Measurements from ENCODE around the gene PTGR1.

DNA sequence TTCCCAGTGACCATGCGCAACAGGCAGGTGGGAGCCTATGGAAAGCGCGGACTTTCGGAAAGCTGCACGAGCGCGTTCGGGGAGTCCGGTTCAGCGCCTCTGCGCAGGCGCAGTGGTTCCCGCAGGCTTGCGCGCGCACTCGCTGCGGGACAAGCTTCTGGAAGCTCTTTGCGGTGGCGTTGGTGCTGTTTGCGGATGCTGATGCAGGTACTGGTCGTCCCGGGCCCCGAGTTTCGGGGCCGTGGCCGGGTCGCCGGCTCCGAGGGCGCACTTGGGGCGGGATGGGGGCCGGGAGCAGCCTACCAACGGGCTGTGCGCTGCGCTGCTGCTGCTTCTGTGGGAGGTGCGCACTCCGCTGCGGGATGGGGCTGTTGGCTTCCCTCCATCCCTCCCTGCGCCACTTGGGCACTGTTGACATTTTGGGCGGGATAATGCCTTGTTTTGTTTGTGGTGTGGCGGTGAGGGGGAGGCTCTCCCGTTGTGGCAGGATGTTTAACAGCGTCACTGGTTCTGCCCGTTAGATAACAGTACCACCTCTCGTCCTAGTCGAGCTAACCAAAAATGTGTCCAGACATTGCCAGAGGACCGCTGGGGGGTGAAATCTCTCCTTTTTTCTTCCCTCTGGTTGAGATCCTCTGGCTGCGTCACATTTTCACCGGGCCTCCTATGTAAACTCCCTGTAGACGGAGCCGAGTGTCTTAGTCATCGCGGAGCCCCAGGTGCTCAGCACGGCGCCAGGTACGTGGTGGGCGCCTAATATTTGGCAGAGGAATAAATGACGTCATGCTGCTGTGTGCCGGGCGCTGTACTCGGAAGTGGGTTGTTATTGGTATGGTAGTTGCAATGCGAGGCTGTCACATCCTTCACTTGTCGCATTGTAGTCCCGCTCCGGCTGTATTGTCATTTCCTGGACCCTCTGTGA is 74.1 kb downstream of the PTGR1 start, which contains the start of gene ZNF483:
- TF ChIP-seq, protein P1, sequence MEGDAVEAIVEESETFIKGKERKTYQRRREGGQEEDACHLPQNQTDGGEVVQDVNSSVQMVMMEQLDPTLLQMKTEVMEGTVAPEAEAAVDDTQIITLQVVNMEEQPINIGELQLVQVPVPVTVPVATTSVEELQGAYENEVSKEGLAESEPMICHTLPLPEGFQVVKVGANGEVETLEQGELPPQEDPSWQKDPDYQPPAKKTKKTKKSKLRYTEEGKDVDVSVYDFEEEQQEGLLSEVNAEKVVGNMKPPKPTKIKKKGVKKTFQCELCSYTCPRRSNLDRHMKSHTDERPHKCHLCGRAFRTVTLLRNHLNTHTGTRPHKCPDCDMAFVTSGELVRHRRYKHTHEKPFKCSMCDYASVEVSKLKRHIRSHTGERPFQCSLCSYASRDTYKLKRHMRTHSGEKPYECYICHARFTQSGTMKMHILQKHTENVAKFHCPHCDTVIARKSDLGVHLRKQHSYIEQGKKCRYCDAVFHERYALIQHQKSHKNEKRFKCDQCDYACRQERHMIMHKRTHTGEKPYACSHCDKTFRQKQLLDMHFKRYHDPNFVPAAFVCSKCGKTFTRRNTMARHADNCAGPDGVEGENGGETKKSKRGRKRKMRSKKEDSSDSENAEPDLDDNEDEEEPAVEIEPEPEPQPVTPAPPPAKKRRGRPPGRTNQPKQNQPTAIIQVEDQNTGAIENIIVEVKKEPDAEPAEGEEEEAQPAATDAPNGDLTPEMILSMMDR (IDR thresholded peaks at IDR 0.05), result no peak
- peak; percentile 21 to 68 (median 44) for TF ChIP-seq POLR2AphosphoS5 (IDR thresholded peaks at IDR 0.05)

Measured in breast epithelium (tissue), 3 donors.